Measurements from ENCODE around the gene RTRAF. TPM values are rescaled to one million over a fixed set of nuclear protein-coding genes. Genes with fewer than 3 reads are reported as not detected.
A peak's percentile ranks its signal among the peaks of the same experiment; 100 is the strongest.

RTRAF gene
- total and polyA plus RNA-seq, 10 of the 15 experiments (the other 5 are each of a cell fraction or from before 2014, with no cell fraction given), result 248 to 540 (median 368) TPM

DNA sequence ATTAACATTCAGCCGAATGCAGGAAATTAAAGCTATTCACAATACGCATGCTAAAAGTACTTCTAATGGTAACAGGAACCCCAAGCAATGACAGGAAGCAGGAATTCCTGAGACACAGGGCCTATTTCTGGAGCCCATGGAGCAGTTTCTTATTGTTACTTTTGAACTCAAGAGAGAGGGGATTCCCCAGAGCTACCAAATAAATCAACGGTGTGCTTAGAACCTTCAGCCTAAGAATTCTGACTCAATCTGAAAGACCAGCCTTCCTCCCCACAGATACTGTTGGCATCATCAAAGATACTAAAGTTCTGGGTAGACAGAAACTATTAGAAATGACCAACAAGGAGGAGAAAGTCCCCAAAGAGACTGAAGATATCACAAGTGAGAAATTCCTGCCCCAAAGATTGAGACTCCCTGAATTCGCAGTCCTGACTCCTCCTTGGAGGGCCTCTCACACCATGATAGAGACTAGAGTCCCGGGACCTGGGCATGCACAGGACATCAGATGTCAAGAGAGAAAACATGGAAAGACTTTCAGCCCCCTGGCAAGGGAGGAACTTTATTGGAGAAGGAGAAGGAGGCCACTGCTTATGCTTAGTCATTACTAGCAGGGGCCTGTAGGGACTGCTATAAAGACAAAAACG, 32.7 kb downstream of the RTRAF start (continued):
- TF ChIP-seq HCFC1 (IDR thresholded peaks at IDR 0.05; ENCODE audit: low read length) (no peak), IKZF1 (conservative IDR thresholded peaks at IDR 0.05) (peak; percentile 48; the same call in 1 of the 2 replicates), SUZ12 (IDR thresholded peaks at IDR 0.05; ENCODE audit: unreplicated experiment) (no peak), BHLHE40 (IDR thresholded peaks at IDR 0.05; ENCODE audit: borderline replicate concordance in 1 of 2, low read depth in 2 of 2, low read length in 1 of 2) (no peak), BCL3 (IDR thresholded peaks at IDR 0.05; ENCODE audit: borderline replicate concordance, insufficient read depth, low read depth, low read length, poor library complexity, severe bottlenecking) (no peak), TAF1 (IDR thresholded peaks at IDR 0.05; ENCODE audit: borderline replicate concordance, low read depth, low read length) (no peak), ZBTB33 (IDR thresholded peaks at IDR 0.05) (no peak), IKZF2 (IDR thresholded peaks at IDR 0.05) (peak in 1 of 2 experiments; percentile 77; a peak in 3 of 4 replicates), EED (IDR thresholded peaks at IDR 0.05; ENCODE audit: low read depth) (peak; percentile 86), ZBED1 (IDR thresholded peaks at IDR 0.05; ENCODE audit: borderline replicate concordance) (peak; percentile 38; the same call in 1 of the 2 replicates), JUND (IDR thresholded peaks at IDR 0.05; ENCODE audit: low read depth, low read length) (0 out of 2 replicates have a peak, but pooled peaks have one; percentile 21), BCL11A (IDR thresholded peaks at IDR 0.05; ENCODE audit: low read depth, low read length) (peak; percentile 42; the same call in 1 of the 2 replicates), NFIC (IDR thresholded peaks at IDR 0.05; ENCODE audit: low read depth, low read length) (peak; percentile 79), JUNB (IDR thresholded peaks at IDR 0.05) (peak; percentile 91), LARP7 (IDR thresholded peaks at IDR 0.05) (no peak), ZZZ3 (IDR thresholded peaks at IDR 0.05; ENCODE audit: control insufficient read depth, insufficient read length, low read depth) (no peak), EGR1 (IDR thresholded peaks at IDR 0.05; ENCODE audit: borderline replicate concordance in 1 of 2, low read depth in 2 of 2, low read length in 2 of 2) (no peak), POLR2AphosphoS2 (IDR thresholded peaks at IDR 0.05; ENCODE audit: low read depth, low read length) (no peak), RB1 (IDR thresholded peaks at IDR 0.05; ENCODE audit: borderline replicate concordance) (no peak), GABPA (IDR thresholded peaks at IDR 0.05; ENCODE audit: low read depth) (0 out of 2 replicates have a peak, but pooled peaks have one; percentile 9), TCF7 (IDR thresholded peaks at IDR 0.05; ENCODE audit: borderline replicate concordance) (peak; percentile 80)
- TF ChIP-seq, protein P1, sequence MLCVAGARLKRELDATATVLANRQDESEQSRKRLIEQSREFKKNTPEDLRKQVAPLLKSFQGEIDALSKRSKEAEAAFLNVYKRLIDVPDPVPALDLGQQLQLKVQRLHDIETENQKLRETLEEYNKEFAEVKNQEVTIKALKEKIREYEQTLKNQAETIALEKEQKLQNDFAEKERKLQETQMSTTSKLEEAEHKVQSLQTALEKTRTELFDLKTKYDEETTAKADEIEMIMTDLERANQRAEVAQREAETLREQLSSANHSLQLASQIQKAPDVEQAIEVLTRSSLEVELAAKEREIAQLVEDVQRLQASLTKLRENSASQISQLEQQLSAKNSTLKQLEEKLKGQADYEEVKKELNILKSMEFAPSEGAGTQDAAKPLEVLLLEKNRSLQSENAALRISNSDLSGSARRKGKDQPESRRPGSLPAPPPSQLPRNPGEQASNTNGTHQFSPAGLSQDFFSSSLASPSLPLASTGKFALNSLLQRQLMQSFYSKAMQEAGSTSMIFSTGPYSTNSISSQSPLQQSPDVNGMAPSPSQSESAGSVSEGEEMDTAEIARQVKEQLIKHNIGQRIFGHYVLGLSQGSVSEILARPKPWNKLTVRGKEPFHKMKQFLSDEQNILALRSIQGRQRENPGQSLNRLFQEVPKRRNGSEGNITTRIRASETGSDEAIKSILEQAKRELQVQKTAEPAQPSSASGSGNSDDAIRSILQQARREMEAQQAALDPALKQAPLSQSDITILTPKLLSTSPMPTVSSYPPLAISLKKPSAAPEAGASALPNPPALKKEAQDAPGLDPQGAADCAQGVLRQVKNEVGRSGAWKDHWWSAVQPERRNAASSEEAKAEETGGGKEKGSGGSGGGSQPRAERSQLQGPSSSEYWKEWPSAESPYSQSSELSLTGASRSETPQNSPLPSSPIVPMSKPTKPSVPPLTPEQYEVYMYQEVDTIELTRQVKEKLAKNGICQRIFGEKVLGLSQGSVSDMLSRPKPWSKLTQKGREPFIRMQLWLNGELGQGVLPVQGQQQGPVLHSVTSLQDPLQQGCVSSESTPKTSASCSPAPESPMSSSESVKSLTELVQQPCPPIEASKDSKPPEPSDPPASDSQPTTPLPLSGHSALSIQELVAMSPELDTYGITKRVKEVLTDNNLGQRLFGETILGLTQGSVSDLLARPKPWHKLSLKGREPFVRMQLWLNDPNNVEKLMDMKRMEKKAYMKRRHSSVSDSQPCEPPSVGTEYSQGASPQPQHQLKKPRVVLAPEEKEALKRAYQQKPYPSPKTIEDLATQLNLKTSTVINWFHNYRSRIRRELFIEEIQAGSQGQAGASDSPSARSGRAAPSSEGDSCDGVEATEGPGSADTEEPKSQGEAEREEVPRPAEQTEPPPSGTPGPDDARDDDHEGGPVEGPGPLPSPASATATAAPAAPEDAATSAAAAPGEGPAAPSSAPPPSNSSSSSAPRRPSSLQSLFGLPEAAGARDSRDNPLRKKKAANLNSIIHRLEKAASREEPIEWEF (IDR thresholded peaks at IDR 0.05; ENCODE audit: insufficient replicate concordance, low read depth, low read length), result no peak
